Measurements from ENCODE around the gene GRPEL1.

Gene GRPEL1

DNA sequence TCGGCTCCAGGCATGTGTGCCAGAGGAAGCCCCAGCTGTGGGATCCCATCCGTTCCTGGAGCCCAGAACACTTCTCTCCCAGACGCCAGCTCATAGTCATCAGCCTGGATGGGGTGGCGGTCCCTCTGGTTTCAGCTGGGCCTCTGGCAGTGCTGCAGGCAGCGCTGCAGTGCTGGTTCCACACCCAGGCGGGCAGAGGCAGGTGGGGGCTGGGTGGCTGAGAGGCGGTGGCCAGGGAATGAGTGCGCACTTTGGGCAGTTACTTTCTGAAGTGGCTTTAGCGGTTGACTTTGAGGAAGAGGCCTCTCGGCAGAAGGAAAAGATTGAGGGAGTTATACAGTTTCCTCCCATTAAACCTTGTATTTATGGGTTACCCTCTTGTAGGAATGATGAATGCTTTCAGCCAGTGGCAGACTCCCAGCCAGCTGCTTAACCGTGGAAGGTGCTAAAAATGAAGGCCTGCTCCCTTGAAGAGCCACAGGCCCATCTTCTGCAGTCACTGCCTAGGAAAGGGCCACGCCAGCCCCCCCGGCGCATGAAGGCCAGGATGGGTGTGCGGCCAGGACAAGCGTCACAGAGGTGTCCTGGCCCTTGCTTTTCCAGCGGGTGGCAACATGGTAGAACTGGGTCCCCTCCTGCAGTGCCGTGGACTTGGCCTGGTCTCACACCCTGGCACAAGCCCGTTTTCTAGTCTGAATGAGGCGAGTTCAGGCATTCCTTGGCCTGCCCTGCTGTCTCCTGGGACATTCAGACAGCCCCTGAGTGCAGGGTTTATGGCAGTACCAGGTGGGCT, 14.7 kb downstream of the GRPEL1 start:
- TF ChIP-seq TAF1 (IDR thresholded peaks at IDR 0.05; ENCODE audit: borderline replicate concordance, insufficient read depth, low read length) (no peak), FOXP2 (optimal IDR thresholded peaks at IDR 0.05; ENCODE audit: borderline replicate concordance, extremely low read depth, extremely low read length, insufficient read depth) (no peak), SIN3A (IDR thresholded peaks at IDR 0.05; ENCODE audit: borderline replicate concordance, insufficient read depth, low read length) (no peak), POLR2AphosphoS5 (IDR thresholded peaks at IDR 0.05; ENCODE audit: low read depth, low read length) (no peak)
- TF ChIP-seq, protein P1, sequence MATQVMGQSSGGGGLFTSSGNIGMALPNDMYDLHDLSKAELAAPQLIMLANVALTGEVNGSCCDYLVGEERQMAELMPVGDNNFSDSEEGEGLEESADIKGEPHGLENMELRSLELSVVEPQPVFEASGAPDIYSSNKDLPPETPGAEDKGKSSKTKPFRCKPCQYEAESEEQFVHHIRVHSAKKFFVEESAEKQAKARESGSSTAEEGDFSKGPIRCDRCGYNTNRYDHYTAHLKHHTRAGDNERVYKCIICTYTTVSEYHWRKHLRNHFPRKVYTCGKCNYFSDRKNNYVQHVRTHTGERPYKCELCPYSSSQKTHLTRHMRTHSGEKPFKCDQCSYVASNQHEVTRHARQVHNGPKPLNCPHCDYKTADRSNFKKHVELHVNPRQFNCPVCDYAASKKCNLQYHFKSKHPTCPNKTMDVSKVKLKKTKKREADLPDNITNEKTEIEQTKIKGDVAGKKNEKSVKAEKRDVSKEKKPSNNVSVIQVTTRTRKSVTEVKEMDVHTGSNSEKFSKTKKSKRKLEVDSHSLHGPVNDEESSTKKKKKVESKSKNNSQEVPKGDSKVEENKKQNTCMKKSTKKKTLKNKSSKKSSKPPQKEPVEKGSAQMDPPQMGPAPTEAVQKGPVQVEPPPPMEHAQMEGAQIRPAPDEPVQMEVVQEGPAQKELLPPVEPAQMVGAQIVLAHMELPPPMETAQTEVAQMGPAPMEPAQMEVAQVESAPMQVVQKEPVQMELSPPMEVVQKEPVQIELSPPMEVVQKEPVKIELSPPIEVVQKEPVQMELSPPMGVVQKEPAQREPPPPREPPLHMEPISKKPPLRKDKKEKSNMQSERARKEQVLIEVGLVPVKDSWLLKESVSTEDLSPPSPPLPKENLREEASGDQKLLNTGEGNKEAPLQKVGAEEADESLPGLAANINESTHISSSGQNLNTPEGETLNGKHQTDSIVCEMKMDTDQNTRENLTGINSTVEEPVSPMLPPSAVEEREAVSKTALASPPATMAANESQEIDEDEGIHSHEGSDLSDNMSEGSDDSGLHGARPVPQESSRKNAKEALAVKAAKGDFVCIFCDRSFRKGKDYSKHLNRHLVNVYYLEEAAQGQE (IDR thresholded peaks at IDR 0.05; ENCODE audit: insufficient read depth in 1 of 2, low read depth in 2 of 2, low read length in 2 of 2) = no peak

DNA sequence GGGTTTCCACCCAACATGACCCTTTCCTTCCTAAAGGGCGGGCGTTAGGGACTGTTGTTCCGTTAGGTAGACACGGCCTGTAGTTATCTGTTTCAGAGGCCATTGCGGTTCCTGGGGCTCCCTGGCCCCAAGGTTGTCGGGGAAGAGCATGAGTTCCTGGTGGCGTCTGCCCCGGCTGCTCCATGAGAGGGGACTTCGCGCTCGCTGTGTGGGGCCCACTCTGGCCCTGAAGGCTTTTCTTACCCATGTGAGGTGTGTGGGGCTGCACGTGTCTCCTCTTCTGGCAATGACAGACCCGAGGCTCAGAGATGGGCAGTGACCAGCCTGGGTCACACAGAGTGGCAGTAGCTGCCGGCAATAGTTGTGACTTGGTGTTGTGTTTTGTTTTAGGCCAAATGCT, 15.6 kb downstream of the GRPEL1 start:
- TF ChIP-seq, protein P1 (IDR thresholded peaks at IDR 0.05; ENCODE audit: insufficient read depth in 1 of 2, low read depth in 2 of 2, low read length in 2 of 2) = no peak
- TF ChIP-seq FOXP2 (optimal IDR thresholded peaks at IDR 0.05; ENCODE audit: borderline replicate concordance, extremely low read depth, extremely low read length, insufficient read depth) = no peak
- TF ChIP-seq TAF1 (IDR thresholded peaks at IDR 0.05; ENCODE audit: borderline replicate concordance, insufficient read depth, low read length) = no peak
- no peak for TF ChIP-seq POLR2AphosphoS5 (IDR thresholded peaks at IDR 0.05; ENCODE audit: low read depth, low read length)
- no peak for TF ChIP-seq SIN3A (IDR thresholded peaks at IDR 0.05; ENCODE audit: borderline replicate concordance, insufficient read depth, low read length)

DNA sequence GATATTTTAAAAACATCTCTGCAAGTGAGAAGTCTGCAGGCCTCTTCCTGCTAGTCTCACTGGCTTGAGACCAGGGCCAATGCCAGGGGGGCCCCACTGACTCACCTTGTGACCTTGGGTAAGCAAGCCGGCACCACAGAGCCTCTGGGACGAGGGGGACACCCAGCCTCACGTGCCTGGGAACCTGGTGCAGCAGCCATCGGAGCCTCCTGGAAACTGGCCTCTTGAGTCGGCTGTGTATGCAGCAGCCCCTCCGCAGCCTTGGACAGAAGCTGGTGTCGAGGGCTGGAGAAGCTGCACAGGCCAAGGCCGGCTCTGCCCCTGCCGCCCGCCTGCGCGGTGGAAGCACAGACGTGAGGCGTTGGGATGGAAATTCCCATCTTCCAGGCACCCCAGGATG, 16.0 kb downstream of the GRPEL1 start:
- TF ChIP-seq SIN3A (IDR thresholded peaks at IDR 0.05; ENCODE audit: borderline replicate concordance, insufficient read depth, low read length) = no peak

DNA sequence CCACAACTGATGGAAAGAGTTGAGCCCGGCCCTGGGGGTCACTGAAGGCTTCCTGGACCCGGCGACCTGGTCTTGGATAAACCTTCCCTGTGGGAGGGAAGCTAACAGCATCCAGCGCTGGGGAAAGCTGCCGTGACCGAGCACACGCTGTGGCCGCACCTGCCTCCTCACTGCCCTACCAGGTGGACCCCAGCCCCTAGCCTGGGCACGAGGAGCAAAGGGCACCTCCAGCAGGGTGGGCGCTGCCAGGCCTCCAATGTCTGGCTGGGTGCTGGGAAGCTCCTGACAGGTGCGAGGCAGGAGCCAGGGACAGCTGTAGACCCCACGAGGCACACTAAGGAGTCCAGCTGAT, 16.7 kb downstream of the GRPEL1 start:
- no peak for TF ChIP-seq FOXP2 (optimal IDR thresholded peaks at IDR 0.05; ENCODE audit: borderline replicate concordance, extremely low read depth, extremely low read length, insufficient read depth)

DNA sequence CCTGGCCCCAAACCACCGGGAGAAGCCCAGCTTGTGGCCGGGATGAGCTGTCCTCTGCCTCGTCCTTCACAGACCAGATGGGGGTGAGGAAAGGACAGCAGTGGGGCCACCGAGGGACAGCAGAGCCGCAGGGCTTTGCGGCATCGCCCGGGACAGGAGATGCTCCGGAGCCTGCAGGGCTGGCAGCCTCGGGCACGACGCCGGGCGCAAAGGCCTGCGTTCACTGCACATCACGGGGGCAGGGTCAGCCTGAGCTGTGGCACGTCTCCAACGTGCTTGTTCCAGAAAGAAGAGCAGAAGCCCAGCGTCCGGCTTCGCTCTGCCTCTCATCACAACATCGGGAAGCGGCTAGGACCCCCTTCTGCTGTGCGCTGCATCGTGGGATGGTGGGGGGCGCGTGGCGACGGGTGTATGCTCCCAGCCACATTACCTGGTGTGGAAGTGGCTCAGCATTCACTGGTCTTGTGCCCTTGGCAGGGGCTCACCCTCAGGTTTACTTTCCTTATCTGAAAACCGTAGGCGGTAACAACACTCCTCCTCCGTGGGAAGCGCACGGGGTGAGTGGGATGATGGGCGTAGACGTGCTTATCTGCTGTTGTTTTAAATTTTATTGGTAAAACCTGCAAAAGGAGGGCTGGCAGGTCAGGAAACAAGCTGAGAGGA, 17.3 kb downstream of the GRPEL1 start:
- TF ChIP-seq FOXP2 (optimal IDR thresholded peaks at IDR 0.05; ENCODE audit: borderline replicate concordance, extremely low read depth, extremely low read length, insufficient read depth) (no peak), SIN3A (IDR thresholded peaks at IDR 0.05; ENCODE audit: borderline replicate concordance, insufficient read depth, low read length) (no peak), POLR2AphosphoS5 (IDR thresholded peaks at IDR 0.05; ENCODE audit: low read depth, low read length) (no peak), TAF1 (IDR thresholded peaks at IDR 0.05; ENCODE audit: borderline replicate concordance, insufficient read depth, low read length) (no peak)
- TF ChIP-seq, protein P1 (IDR thresholded peaks at IDR 0.05; ENCODE audit: insufficient read depth in 1 of 2, low read depth in 2 of 2, low read length in 2 of 2) = no peak

DNA sequence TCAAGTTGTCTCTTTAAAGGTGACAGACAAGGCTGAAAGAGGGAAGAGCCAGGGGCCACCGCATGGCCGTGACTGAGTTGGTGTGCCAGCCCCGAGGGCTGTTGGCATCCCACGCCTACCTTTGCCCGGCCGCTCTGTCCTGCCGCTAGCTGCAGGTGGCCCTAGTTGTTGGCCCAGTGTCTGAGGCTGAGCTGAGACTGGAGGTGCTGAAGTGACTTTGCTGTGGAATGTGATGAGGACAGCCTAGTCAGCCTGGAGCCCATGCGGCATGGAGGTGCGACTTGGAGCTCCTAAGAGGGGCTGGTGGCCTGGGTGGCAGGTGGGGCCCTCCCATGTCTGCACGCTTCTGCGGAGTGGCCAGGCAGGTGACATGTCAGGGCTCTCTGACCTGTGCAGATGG, 18.1 kb downstream of the GRPEL1 start:
- TF ChIP-seq, protein P1 (IDR thresholded peaks at IDR 0.05; ENCODE audit: insufficient read depth in 1 of 2, low read depth in 2 of 2, low read length in 2 of 2) = no peak
- TF ChIP-seq SIN3A (IDR thresholded peaks at IDR 0.05; ENCODE audit: borderline replicate concordance, insufficient read depth, low read length) (no peak), POLR2AphosphoS5 (IDR thresholded peaks at IDR 0.05; ENCODE audit: low read depth, low read length) (no peak), TAF1 (IDR thresholded peaks at IDR 0.05; ENCODE audit: borderline replicate concordance, insufficient read depth, low read length) (no peak), FOXP2 (optimal IDR thresholded peaks at IDR 0.05; ENCODE audit: borderline replicate concordance, extremely low read depth, extremely low read length, insufficient read depth) (no peak)
